ENCODE measurements around the gene TENM3.

The TENM3 gene

DNA sequence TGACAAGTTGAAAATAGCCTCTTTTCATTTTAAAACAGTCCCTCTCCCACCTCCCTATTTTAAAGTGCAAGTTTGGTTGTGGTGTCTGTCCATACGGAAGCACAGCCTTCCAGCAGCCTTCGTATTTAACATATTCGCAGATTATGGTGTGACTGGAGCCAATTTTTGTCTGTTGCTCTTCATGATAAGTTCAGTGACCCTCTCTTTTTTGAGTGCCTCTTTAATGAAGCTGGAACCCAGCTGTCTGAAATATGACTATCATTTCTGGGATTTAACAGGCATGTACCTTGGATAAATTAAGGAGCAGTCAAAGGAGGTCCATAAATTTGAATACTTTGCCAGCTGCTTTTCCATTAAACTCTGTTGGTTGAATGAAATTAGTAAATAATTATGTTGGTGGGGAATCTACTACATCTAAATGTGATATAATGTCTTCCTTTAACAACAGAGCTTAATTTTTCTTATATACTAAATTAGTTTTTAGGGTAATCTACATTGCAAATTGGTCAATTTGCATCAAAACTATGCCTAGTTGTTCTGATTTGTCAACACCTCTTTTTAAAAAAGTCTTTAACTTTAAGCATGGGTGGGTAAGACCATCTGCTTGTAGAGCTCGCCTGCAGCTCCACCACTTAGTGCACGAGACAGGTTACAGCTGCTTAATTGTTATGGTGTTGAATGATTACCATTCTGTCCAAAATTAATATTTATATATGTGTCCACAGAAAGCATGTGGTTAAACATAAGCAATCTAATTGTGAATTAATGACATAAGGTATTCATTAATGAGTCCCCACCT is 457.4 kb downstream of the TENM3 start:
- DNase-seq: no peak

DNA sequence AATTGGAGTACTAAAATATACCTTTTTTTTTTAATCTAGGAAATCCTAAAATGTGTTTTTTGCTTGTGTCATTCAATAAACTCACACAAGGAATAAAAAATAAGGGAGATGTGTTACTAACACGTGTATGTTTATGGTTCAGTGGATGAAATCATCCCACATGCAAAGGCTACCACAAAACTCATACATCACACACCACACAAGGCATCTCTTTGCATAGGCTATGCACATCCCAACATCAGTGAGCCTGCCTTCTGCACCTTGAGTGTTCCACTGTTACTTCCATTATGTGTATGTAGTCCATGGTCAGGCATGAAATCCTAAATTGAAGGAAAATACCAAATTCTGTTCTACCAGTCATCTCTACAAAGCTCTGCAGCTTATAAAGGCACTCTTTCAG is 460.9 kb downstream of the TENM3 start:
- DNase-seq: no peak

GRCh38 chr4:182704948-182705347 is 461.7 kb downstream of the TENM3 start:
- no peak for DNase-seq

DNA sequence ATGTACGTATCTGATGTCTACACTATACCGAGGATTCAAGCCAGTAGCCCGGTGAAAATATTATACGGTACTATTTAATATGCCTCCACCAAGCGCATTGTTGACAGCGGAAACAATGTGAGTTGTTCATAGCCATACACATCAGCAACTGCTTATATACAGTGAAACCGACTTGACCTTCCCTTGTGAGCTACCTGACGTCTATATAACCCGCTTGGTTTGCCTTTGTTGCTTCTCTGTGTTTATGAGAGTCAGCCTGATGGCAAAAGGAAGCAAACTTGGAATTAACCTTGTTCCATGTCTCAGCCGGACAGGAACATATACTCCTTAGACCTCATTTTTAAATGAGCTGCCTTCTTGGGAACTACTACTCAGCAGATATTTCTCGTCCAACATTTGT is 462.2 kb downstream of the TENM3 start:
- DNase-seq: no peak

- no peak for DNase-seq
Measured at GRCh38 chr4:182711211-182711610, 468.0 kb downstream of the TENM3 start.

- DNase-seq: no peak
Measured at GRCh38 chr4:182715548-182715947, 472.3 kb downstream of the TENM3 start.

DNA sequence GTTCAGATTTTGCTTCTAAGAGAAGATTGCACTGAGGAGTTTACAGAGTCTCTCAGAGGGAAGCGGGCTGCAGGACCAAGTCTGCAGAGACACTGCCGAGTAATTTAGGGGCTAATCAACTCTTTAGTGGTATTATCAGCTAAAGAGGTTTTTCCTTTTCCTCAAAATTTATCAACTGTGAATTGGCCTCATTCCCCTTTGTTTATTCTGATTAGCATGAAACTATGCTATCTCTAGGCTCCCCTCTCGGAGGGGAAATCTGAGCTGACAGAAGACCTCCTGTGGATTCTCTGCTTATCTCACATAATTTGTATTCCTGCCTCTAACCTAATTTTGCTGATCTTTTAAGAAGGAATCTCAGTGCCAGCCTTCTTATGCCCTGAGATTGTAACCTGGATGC is 473.0 kb downstream of the TENM3 start:
- DNase-seq: no peak

DNA sequence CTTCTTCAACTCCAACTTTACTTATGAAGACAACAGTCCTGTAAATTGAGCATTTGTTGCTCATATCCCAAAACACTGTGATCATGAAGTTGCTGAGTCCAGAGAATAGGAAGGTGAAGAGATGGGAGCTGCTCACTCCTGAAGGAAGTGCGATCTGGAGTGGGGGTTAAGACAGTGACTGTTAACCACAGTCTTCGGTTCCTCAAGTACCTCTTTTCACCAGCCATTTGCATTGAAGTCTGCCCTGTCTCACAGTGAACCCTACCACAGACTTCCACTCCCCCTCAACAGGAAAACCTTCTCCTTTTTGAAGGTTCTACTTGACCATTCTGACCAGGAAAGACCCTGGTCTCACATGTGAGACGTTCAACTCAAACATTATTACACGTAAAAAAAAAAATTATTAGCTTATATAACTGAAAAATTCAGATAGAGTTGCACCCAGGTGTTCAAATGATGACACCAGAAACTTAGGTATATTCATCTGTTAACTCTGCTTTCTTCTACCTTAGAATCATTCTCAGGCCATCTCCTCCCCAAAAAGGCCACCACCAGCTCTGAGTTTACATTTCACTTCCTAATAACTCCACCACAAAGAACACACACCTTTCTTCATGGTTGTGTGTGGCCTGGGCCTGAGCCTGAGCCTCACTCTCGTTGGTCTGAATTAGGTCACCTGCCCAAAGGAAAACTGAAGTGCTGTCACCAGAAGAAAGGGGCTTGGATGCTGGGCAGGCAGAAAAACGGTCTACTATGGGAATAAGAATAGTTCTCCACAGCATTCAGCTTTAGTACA is 474.8 kb downstream of the TENM3 start:
- DNase-seq: no peak

- DNase-seq: no peak
Measured at GRCh38 chr4:182724414-182724813, 481.2 kb downstream of the TENM3 start.

DNA sequence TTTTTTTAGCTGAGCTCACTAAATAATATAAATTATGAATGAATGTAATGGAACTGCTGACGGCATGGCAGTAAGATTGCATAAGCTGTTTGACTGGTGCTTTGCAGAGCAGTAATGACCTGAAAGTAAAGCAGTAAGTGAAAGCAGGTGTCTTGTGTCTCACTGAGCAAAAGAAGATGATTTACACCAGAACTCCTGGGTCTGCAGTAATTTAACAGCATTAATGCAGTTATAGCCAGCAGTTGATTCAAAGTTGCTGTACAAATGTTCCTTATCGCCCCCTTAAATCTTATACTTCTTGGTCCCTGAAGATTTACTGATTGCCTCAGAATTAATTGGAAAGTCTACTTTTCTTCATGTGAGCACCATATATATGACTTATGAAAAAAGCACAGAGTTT is 486.3 kb downstream of the TENM3 start:
- DNase-seq: no peak

DNA sequence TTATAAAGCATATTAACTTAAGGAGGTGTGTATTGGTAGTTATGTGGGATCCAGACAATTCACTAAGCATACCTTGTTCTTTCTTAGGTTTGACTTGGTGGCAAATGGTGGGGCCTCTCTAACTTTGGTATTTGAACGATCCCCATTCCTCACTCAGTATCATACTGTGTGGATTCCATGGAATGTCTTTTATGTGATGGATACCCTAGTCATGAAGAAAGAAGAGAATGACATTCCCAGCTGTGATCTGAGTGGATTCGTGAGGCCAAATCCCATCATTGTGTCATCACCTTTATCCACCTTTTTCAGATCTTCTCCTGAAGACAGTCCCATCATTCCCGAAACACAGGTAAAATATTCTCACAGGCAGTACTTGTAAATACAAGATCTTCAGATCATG is 487.6 kb downstream of the TENM3 start:
- no peak for DNase-seq

GRCh38 chr4:182736207-182736606 is 493.0 kb downstream of the TENM3 start:
- DNase-seq: no peak

GRCh38 chr4:182738283-182739047 is 495.3 kb downstream of the TENM3 start:
- no peak for DNase-seq

- DNase-seq: no peak
Measured at GRCh38 chr4:182740256-182740655, 497.1 kb downstream of the TENM3 start.

DNA sequence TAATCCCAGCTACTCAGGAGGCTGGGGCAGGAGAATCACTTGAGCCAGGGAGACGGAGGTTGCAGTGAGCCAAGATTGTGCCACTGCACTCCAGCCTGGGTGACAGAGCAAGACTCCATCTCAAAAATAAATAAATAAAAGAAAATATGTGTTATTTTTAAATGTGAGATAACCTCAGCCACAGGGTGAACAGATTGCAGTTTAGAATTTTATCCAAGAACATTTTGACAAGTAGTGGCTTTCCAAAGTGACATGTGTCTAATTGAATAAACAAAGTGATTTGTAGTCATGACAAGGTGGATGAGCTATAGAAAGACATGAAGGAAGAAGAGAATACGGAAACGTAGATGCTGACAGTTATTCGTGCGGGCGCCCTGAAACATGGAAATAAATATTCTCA is 497.9 kb downstream of the TENM3 start:
- no peak for DNase-seq

- DNase-seq: no peak
Measured at GRCh38 chr4:182741914-182742313, 498.7 kb downstream of the TENM3 start.

DNA sequence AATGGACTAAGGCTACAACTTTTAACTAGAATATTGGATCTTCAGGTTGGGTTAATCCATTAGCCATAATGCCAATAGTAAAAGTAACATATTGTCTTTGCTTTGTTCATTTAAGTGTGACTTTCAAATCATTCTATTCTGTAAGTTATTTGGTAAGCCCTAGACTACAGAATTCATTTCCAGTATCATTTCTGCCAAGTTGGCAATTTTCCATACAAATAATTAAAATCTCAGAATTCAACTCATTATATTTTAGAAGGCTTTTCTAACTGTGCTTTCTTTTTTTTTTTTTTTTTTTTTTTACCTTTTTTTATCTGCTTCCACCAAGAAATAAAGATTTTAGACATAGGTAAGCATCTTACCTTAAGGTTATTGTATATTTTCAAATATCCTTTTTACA is 500.6 kb downstream of the TENM3 start:
- no peak for DNase-seq

DNA sequence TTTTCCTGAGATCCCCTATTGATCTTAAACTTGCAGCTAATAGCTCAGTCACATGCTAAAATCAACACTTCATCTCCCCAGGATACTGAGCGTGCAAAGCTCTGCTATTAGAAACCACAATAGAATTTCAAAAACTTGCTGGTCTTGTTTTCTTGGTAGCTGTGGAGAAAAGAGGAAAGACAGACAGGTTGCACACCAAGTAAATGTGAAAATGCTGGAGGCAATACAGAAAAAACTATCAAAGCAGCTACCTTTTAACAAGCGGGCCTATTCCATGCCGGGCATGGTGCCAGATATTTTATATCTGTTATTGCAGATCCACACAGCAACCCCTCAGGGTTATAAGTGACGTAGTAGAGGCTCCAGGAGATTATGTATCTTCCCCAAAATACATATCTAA is 502.0 kb downstream of the TENM3 start:
- peak; percentile 92 for DNase-seq

- DNase-seq: no peak
Measured at GRCh38 chr4:182746876-182747275, 503.7 kb downstream of the TENM3 start.

GRCh38 chr4:182748283-182748682 is 505.1 kb downstream of the TENM3 start:
- DNase-seq: no peak

GRCh38 chr4:182748949-182749348 is 505.7 kb downstream of the TENM3 start:
- no peak for DNase-seq

DNA sequence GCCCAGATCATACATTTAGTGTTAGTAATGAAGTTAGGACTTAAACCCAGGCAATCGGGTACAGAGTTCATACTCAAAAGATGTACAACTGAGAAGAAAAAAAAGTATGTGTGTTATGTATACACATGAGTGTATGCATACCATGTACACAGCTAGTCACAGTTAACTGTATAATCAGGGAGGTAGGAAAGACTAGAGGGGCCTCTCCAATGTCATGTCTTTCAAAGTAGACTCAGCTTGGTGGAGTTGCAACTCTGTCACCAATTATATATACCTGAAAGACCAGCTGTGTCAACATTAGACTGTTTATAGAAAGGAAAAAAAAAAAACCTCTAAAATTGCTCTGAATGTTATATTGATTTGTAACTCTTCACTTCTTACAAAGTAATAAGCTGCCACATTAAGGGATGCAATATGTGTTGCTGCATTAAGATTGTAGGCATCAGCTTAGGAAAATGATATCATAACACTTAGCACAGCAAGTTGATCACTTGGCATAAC is 506.5 kb downstream of the TENM3 start:
- no peak for DNase-seq

DNA sequence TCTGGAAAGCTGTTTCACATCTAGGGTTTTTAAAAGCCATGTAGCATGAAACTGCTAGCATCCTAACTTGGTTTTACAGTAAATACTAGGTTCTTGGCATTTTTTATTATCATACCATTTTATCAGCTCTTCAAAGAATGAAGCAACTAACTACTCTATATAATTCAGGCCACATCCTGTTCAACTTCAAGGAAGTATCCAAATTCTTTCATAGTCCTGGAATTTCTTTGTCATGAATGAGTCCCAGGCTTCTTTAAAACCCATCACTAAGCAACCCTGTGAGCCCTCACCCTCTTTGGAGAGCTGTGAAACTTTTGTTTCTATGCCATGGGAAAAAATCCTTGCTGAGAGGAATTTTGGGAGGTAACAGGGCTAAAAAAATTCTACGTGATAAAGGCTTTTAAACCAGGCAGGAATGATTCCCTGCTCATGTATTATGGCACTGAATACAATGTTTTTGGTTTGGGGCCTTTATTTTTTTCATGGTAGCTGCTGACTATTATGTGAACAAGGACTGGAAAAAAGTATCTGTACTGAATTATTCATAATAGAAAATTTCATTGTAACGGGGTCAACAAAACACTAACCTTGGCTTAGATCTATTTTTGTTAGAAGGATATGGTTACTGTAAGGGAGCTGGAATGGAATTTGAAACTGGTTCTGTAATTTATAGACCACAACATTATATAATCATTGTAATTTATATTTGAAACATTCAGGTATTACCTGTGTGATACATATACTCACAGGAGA is 509.1 kb downstream of the TENM3 start:
- DNase-seq: no peak
